Measurements from ENCODE around the gene KRTAP5-2.

Gene KRTAP5-2

DNA sequence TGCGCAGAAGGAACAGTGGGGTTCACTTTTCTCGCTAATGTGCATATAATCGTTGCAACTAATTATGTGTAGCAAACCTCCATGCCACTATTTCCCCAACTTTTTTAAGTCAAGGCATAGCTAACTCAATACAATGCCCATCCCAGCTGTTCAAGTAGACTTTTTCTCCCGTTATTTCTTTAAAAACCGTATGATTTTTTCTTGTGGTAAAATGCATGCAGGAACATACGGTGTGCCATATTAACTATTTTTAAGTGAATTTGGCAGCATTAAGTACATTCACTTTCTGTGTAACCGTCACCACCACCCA lies 23.2 kb downstream of the KRTAP5-2 start:
- H3K4me3 ChIP-seq (replicated peaks in 1 of 2; ENCODE audit: low read depth in 2 of 2, low read length in 2 of 2): no peak overlapping the region
- no peak for TF ChIP-seq CTCF (IDR thresholded peaks at IDR 0.05; ENCODE audit: low read depth, low read length)
- DNase-seq (ENCODE audit: low read depth in 2 of 2): no peak

DNA sequence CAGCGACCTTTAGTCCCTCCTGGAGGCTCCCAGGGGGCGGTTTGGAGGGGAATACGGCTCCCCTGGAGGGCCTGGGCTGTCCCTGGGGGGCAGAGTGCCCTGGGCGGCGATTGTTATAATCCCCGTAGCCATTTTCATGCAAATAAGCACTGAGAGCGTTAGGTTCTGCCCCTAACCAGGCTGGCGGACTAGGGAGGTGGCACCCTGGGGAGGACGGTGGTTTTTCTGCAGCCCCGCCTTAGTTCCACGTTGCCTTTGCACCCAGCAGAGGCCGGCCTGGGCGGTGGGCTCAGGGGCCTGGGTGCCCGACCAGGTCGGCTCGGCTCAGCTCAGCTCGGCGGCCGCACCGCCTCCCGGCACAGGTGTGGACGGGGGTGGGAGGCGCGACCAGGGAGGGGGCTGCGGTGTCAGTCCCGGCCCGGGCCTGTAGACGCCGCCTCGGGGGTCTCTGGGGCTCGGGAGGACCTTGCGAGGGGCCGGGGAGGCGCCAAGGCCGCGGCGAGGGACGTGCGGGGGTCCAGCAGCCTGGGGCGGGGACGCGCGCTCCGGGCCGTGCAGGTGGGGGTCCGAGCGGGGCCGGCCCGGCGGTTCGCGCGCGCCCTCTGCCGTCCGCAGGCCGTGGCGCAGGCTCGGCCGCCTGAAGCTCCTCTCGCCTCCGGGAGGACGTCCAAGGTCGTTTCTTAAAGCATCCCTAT lies 23.7 kb downstream of the KRTAP5-2 start:
- H3K4me3 ChIP-seq (replicated peaks in 1 of 2; ENCODE audit: low read depth in 2 of 2, low read length in 2 of 2): no peak overlapping the region
- TF ChIP-seq CTCF (IDR thresholded peaks at IDR 0.05; ENCODE audit: low read depth, low read length): peak; percentile 53
- DNase-seq (ENCODE audit: low read depth in 2 of 2): peak; percentile 33 to 45

DNA sequence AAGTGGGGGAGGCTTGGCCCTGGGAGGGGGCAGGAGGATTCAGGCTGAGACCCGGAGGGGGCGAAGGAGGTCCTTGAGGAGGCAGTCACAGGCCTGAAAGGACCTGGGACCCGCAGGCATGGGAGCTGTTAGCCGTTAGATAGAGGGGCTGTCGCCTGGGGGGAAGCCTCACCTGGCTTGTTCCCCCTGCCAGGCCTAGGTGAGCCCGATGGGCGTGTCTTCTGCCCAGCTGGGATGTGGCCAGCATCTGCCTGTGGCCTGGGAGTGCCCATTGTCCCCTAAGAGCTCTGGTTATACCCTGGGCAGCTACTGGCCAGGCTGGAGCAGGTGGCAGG lies 24.2 kb downstream of the KRTAP5-2 start:
- no peak for DNase-seq (ENCODE audit: low read depth in 2 of 2)
- TF ChIP-seq CTCF (IDR thresholded peaks at IDR 0.05; ENCODE audit: low read depth, low read length): no peak
- H3K4me3 ChIP-seq (replicated peaks in 1 of 2; ENCODE audit: low read depth in 2 of 2, low read length in 2 of 2): no peak overlapping the region

GRCh38 chr11:1573077-1573902 lies 24.8 kb downstream of the KRTAP5-2 start:
- TF ChIP-seq CTCF (IDR thresholded peaks at IDR 0.05; ENCODE audit: low read depth, low read length): no peak
- no peak for DNase-seq (ENCODE audit: low read depth in 2 of 2)

DNA sequence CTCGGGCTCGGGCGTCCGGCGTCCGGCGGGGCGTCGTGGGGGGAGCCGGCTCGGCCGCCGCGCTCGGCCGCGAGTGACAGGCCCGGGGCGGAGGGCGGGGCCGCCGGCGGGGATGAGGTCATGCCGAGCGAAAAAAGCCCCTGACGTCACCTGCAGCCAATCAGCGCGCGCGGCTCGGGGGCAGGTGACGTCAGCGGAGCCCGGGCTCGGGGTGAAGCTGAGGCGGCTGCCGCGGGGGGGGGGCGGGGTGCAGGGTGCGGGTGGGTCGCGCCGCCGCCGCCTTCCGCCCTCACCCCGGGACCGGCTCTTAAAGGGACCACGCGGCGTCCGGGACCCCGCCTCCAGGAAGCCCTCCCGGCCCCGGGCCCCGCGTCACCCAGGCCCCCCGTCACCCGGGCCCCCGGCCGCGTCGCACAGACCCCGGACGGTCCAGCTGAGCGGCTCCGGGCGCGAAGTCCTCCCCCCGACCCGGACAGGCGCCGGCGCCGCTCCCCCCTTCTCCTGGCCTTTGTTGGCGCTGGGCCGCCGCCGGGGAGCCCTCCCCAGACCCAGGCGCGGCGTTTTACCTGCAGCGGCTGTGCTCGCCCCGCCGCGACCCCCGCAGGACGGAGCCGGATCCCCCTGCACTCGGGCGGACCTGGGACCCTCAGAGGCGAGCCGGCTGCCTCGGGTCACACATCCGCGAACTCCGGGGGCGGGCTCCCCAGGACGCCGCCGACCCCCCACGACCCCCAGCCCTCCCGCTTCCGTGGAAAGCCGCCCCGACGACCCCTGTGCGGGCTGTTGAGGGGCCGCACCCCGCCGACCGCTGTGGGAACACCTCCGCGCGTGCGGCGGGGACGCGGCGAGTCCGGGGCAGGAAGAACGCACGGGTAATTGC lies 25.7 kb downstream of the KRTAP5-2 start, which contains the start of gene DUSP8:
Gene DUSP8, minus strand, starts transcription at position 75 of the 880 bp plus-strand sequence. CDS start 6,445 bp downstream, outside the sequence.
- TF ChIP-seq CTCF (IDR thresholded peaks at IDR 0.05; ENCODE audit: low read depth, low read length): no peak
- H3K4me3 ChIP-seq (replicated peaks in 1 of 2; ENCODE audit: low read depth in 2 of 2, low read length in 2 of 2): peak within 1 kb of the TSS in 1 of 2 donors; percentile 50
- peak; percentile 80 to 82 for DNase-seq (ENCODE audit: low read depth in 2 of 2)

More at GRCh38 chr11:1573077-1573902, 24.8 kb downstream of the KRTAP5-2 start:
- no peak overlapping the region for H3K4me3 ChIP-seq (replicated peaks in 1 of 2; ENCODE audit: low read depth in 2 of 2, low read length in 2 of 2)

GRCh38 chr11:1571760-1572196 lies 26.3 kb downstream of the KRTAP5-2 start:
- TF ChIP-seq CTCF (IDR thresholded peaks at IDR 0.05; ENCODE audit: low read depth, low read length): no peak
- no peak for DNase-seq (ENCODE audit: low read depth in 2 of 2)
- peak overlapping the region in 1 of 2 donors; percentile 50 for H3K4me3 ChIP-seq (replicated peaks in 1 of 2; ENCODE audit: low read depth in 2 of 2, low read length in 2 of 2)
